GM18861 (cell line): ENCODE results near the gene GPSM1.

ENCODE experiments used
- ATAC-seq: cut with Tn5 transposase; IDR thresholded peaks from one replicate; pipeline ENCODE4 v1.9.1; 2021; ENCODE audit not compliant: unreplicated experiment

GPSM1 gene

DNA sequence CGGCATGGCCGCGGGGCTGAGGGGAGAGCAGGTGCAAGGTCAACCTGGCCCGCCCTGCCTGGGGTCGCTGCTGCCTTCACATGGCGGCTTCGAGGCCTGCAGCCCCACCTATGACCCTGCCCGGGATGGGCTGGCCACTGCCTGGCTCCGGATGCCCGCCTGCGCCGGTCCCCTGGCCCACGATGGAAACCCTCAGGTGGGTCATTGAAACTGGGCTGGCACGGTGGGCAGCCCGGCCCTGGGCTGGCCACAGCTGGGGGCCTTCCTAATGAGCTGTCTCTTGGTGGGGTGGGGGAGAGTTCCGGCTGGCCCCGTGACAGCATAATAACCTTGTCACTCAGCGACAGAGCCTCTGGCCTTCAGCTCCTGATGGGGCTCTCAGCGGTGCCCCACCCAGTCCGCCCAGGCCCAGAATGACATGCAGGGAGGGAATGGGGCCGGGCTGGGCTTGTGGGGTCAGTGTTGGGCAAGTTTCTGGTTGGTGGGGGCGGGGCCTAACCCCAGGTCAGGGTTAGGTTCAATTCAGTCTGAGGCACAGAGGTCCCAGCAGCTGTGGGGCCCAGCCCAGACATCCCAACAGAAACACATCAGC lies 23.4 kb upstream of the GPSM1 start, which contains the start of gene CCDC187:
CCDC187 (minus strand) TSS at position 270 of the 592 bp plus-strand sequence; CDS start at position 6, 264 bp downstream.
- ATAC-seq: no peak

DNA sequence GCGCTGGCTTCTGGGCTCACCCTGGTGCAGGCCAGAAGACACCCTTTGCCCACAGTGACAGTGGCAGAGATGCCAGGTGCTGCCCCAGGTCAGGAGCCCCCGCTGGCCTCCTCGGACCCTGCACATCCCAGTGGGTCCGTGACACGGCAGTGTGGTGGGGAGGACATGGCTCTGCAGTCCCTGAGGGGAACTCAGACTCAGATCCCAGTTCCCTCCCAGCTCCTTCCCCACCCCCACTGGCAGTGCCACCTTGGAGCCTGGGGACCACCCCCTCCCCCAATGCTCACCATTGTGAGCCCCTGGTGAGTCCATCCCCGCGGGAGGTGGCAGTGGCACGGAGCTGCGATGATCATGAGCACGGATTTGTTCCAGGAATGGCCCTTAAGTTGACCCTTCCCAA lies 22.9 kb upstream of the GPSM1 start:
- ATAC-seq: no peak

DNA sequence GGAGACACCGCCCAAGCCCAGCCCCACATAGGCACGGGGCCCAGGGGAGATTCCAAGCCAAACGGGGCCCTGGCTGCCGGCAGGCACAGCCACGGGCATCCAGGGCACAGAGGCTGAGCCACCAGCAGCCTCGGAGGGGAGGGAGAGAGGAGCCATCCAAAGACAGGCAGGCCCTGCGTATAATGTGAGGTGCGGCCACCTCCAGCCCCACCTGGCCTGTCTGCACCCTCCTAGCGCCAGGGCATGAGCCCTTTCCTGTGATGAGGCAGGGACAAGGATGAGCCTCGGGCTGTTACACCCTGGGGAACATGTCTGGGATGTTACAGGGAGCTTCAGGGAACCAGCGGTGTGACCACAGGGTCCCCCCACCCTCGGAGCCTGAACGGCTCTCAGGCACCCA lies 22.4 kb upstream of the GPSM1 start:
- ATAC-seq: no peak

DNA sequence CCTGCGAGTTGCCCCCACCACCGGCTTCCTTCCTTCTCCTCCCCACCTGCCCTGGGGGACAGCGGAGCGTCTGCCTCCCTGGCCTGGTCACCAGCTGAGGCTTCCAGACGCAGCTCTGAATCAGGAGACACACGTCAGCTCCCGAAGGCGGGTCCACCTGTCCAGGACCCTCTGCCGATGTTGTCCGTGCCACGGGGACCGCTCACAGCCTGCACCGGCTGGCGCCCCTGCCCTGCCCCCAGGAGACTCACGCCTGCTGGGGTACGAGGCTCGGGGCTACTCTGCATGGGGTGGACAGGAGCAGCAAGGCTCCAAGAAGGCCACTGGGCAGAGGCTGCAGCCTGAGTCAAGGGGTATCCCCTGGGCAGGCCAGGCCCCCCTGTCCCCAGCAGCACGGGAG lies 21.5 kb upstream of the GPSM1 start:
- no peak for ATAC-seq

DNA sequence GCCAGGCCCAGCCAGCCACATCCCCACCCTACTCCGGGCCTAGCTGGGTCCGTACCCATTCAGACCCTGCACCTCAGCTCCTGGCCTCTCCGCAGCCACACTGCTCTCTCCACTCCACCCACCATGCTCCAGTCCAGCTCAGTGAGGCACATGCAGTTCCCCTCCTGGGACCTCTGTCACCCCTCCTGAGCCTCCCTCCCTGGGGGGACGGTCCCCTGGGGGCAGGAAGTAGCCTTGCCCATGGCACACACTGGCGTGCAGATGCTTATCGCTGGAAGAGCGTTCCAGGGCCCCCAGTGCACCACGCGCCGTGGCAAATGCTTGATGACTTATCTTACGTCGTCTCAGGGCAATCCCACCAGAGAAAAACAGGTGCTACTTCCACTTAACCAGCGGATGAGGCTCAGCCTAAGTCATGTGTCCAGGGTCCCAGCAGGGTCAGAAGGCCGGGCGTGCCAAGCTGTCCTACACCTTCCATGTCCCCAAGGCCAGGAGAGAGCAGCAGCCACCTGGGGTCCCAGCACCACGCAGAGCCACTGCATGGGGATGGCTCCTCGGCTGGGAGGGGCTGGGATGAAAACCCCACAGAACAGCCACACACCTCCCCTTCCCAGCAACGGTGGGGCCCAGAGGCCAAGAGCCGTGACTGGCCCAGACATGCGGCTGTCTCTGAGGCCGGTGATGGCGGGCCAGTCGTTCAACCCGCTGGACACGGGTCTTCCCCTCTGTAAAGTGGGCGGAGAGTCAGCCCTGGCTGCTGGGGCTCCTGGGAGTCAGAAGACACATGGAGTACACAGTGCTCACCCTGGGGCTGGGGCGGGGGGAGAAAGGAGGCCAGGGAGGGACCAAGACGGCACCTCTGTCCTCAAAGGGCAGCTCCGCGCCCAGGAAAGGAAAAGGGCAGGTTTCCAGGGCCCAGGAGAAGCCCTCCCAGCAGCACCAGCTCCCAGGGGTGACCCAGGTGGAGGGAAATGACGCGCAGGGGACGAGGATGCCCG lies 20.8 kb upstream of the GPSM1 start:
- ATAC-seq: no peak

DNA sequence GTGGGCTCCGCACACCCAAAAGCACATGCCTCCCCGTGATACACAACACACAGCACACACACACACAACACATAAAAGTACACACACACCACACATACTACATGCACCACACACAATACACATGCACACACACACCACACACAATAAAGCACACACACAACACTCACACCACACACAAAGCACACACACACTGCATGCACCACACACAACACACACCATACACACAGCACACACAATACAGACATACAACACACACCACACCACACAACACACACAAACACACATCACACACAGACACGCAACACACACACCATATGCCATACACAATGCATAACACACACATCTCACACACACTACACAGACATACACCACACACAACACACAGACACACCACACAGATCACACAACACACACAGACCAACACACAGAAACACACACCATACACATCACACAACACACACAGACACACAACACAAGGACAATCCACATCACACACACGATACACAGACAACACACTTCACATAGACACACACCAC lies 20.1 kb upstream of the GPSM1 start:
- ATAC-seq: no peak

DNA sequence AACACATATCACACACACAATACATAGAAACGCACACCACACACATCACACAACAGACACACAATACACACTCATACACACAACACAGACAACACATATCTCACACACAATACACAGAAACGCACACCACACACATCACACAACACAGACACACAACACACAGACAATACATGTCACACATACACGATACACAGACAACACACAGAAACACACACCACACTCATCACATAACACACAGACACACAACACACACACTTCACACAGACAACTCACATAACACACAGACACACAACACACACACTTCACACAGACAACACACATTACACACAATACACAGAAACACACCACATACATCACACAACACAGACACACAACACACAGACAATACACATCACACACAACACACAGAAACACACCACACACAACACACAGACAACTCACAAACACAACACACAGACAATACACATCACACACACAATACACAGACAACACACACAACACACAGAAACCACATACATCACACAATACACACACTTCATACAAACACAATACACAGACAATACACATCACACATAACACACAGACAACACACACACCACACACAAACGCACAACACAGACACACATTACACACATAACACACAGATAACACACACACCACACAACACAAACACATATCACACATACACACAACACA lies 19.2 kb upstream of the GPSM1 start:
- no peak for ATAC-seq

DNA sequence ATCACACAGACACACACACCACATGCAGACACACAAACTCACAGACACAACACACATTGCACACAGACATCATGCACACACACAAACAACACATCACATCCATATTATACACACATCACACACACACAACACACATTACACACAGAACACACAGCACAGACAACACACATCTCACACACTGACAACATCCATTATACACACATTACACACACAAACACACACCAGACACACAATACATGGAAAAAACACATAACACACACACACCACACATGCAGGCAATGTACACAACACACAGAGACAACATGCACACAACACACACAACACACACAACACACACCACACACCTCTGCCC lies 18.7 kb upstream of the GPSM1 start:
- no peak for ATAC-seq

DNA sequence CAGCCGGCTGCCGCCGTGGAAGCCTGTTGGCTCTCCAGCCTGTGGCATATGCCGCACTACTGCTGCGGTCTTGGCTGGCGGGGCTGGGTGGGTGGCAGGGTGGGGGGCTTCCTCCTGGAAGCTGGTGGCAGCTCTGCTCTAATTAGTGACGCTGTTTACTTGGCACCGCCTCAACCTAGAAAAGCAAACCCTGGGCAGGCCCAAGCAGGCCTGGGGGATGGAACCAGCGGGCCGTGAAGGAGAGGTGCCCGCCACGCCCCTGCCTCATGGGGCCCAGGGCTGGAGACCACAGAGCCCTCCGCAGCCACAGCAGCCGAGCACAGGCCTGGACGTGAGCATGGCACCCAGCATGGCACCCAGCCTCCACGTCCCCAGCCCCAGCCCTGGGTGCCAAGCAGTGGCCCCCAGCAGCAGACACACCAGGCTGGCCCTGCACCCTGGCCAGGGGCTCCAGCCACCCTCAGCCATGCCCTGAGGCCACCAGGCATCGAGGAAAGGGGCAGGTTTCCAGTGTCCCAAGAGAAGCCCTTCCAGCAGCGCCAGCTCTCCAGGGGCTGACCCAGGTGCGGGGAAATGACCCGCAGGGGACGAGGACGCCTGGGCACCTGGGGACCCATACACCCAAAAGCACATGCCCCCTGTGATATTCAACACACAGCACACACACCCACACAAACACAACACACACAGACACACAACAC lies 18.1 kb upstream of the GPSM1 start:
- ATAC-seq: no peak

DNA sequence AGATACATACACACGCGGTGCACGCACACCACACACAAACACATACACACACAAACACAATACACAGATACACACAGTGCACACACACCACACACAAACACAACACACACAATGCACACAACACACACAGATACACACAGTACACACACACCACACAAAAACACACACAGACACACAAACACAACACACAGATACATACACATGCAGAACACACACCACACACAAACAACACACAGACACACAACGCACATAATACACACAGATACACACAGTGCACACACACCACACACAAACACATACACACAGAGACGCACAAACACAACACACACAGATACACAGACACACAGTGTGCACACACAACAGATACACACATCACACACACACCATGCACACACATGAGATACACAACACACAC lies 17.5 kb upstream of the GPSM1 start:
- no peak for ATAC-seq

DNA sequence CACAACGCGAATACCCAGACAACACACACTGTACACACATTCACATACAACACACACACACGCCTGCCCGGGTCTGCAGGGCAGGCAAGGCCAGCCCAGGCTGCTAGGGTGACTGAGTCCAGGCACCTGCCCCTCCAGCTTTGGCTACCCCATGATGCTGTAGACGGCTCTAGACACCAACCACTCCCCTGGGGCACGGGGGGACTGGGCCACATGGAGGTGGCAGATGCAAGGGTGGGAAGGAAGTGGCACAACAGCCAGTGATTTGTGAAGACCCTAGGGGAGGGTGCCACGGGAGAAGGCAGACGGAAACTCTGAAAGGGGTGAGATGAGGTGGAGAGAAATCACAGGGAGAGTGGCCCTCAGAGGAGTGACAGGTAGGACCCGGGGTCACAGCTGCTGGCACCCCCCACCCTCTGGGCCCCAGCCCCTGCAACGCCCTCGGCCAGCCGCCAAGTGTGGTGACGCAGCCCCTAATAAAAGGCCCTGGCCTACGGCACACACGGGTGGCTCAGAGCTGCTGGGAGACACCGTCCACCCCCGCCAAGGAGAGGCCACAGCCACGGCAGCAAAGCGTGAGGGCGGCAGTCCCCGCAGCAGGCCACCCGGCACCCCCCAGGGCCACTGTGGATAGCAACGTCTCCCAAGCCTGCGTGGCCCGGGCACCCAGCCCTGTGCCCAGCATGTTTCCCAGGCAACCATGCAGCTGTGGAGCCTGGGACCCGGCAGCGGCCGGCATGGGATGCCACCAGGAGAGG lies 16.9 kb upstream of the GPSM1 start:
- ATAC-seq: no peak

DNA sequence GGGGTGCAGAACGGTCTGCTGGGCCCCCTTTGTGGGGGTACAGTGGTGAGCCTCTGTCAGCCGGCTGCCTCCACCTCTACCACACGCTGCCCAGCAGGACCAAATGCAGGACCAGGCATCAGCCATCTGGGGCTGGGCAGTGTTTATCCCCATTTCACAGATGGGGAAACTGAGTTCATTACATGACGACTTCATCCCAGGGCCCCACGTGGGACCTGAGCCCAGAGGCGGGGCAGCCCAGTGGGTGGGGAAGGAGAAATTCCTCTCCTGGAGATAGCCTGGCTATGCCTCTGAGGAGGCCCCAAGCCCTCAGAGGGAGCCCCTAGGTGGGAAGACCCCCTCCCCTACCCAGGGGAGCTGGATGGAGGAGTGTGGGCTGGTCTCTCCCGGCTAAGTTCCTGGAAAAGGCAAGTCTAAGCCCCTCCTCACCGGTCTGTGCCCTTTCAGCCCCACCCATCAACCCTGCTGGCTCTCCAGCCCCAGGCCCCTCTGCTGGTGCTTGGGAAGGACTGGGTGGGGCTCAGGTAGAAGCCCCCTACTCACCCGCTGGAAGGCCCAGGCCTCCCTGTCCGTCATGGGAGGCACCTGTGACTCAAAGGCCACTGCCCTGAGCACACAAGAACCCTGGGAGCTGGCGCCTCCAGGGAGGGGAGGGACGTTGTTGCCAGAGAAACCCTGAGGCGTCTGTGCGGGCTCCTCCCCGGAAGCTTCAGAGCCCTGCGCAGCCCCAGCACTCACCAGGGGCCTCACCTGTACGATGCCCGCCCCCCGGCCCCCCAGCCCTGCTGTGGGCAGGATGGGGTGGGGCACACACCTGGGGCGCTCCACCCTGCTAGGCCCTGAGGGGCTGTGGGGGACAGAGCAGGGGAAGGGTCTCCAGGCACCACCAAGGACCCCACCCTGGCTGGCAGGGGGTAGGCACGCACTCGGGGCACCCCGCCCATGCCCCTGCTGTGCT lies 16.0 kb upstream of the GPSM1 start:
- no peak for ATAC-seq

DNA sequence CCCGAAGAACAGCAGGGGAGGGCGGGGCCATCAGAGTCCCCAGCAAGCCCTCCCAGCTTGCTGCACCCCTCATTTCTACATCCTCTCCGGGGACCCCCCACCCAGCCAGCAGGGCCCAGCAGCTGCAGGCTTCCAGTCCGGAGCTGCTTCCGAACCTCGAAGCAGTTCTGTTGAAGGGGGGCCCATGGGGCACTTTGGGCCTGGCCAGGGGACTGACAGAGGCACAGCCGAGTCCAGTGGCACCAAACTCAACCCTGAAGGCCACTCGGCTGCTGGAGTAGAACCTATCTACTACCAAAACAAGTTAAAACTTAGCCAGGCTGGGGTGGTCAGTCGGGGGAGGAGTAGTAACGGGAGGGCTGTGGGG lies 15.3 kb upstream of the GPSM1 start:
- ATAC-seq: no peak

DNA sequence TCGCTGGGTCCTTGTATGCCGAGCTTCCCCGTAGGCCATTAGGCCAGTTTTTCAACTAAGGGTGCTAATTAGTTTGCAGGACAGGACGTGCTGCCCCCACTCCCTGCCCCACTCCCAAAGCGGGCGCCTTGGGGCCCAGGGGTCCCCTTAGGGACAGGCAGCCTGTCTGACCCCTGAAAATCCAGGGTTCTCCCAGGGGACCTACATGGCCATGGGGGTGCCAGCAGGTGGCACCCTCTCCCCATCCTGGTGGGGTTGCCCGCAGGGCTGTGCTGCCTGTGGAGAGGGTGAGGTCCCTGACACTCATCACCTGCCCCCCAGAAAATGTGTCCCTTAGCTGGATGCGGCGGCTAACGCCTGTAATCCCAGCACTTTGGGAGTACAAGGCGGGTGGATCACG lies 14.9 kb upstream of the GPSM1 start:
- no peak for ATAC-seq

DNA sequence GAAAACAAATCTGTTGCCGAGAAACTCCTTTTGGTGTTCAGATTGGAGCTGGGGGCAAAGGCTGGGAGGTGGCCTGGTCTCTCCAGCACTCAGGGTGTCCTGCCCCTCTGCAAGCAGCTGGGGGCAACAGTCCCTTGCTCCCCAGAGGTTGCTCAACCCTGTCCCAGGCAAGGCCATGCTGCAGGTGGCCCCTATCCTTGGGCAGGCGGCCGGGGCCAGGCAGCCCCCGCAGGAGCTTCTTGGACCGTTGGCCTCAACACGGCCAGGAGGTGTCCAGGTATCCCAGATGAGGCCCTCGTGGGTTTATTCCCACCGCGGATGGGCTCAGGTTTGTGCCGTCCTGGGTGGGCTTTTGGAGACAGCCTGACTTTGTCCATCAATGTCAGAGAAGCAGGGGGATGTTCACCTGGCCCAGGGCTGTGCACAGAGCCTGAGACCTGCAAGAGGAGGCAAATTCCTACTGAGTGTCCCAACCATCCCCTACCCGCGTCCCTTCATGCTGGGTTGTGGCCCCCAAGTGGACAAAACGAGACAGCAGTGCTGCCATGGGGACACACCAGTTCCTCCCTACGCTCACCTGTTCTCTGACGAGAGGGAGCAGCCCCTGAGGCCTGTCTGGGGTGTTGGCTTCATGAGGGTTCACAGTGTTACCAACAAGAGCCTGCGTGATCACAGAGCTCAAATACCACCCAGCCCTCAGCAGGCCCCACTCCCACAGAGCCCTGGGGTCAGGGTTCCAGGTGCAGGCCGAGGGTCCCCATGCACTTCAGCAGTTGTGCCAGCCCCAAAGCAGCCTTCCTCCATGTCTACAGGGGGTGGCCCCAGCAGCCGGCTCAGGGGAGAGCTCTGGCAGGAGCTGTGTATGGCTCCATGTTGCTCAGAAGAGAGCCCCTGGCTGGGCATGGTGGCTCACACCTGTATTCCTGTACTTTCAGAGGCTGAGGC lies 14.0 kb upstream of the GPSM1 start:
- ATAC-seq: no peak

DNA sequence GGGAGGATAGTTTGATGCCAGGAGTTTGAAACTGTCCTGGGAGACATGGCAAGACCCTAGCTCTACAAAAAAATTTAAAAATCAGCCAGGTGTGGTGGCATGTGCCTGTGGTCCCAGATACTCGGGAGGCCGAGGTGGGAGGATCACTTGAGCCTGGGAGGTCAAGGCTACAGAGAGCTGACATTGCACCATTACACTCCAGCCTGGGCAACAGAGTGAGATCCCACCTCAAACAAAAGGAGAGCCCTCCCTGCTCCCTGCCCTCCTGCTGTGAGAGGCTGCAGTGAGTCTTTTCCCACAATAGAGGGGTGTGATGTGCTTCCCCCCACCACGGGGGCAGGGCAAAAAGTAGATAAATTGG lies 13.3 kb upstream of the GPSM1 start:
- ATAC-seq: no peak

DNA sequence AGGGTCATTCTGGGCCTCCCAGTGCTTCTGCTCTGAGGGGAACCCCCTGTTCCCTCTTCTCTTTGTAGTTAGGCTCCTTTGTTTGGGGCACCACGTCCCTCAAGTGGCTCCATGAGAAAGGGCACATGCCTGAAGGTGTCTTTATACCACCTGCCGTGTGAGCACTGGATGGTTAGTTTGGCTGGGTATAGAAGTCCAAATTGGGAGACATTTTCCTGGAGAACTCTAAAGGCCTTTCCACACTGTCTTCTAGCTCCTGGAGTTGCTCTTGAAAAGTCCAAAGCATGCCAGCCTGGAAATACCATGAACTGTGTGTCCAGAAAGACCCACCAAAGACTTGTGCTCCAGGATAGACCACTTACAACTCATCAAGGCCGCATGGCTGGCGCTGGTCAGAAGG lies 12.4 kb upstream of the GPSM1 start:
- no peak for ATAC-seq

DNA sequence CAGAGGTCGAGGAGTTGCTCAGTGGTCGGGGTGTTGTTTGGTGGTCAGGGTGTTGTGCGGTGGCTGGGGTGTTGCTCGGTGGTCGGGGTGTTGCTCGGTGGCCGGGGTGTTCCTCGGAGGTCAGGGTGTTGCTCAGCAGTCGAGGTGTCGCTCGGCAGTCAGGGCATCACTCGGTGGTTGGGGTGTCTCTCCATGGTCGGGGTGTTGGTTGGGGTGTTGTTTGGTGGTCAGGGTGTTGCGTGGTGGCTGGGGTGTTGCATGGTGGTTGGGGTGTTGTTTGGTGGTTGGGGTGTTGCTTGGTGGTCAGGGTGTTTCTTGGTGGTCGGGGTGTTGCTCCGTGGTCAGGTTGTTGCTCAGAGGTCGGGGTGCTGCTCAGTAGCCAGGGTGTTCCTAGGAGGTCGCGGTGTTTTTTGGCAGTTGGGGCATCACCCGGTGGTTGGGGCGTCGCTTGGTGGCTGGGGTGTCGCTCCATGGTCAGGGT lies 11.0 kb upstream of the GPSM1 start:
- ATAC-seq: no peak
